GM18511 (cell line): ENCODE results near the gene TOR1A.
"Not testable (repeated sequence)": the region's sequence is repeated elsewhere in the genome, so short reads cannot be mapped to it uniquely, and the experiment has no call there.

Experiments
- ATAC-seq: cut with Tn5 transposase; IDR thresholded peaks from one replicate; pipeline ENCODE4 v1.9.1; 2021; ENCODE audit warnings: mild to moderate bottlenecking, moderate library complexity; ENCODE audit not compliant: unreplicated experiment

Gene TOR1A

GRCh38 chr9:129784970-129785369 is 39.0 kb downstream of the TOR1A start:
- ATAC-seq = not testable (repeated sequence)

GRCh38 chr9:129783516-129784361 is 40.2 kb downstream of the TOR1A start:
- no peak for ATAC-seq

- no peak for ATAC-seq
These were observed 42.0 kb downstream of the TOR1A start for GRCh38 chr9:129781981-129782380.

GRCh38 chr9:129781131-129781530 is 42.8 kb downstream of the TOR1A start:
- no peak for ATAC-seq

- ATAC-seq = no peak
These were observed 44.3 kb downstream of the TOR1A start for GRCh38 chr9:129779560-129780190.

GRCh38 chr9:129778469-129778868 is 45.5 kb downstream of the TOR1A start:
- ATAC-seq = no peak

- no peak for ATAC-seq
These were observed 46.2 kb downstream of the TOR1A start for GRCh38 chr9:129777769-129778130.

GRCh38 chr9:129776938-129777768 is 46.8 kb downstream of the TOR1A start:
- no peak for ATAC-seq

- no peak for ATAC-seq
These were observed 47.4 kb downstream of the TOR1A start for GRCh38 chr9:129776566-129776937.

- not testable (repeated sequence) for ATAC-seq
These were observed 47.8 kb downstream of the TOR1A start for GRCh38 chr9:129776096-129776495.

- ATAC-seq = no peak
These were observed 48.5 kb downstream of the TOR1A start for GRCh38 chr9:129775448-129775798.

GRCh38 chr9:129774791-129775447 is 49.0 kb downstream of the TOR1A start:
- no peak for ATAC-seq

GRCh38 chr9:129773262-129774048 is 50.5 kb downstream of the TOR1A start:
- ATAC-seq = no peak

- ATAC-seq = no peak
These were observed 53.2 kb downstream of the TOR1A start for GRCh38 chr9:129770741-129771140.

GRCh38 chr9:129769669-129770068 is 54.3 kb downstream of the TOR1A start:
- no peak for ATAC-seq

GRCh38 chr9:129768486-129768885 is 55.5 kb downstream of the TOR1A start:
- no peak for ATAC-seq

- ATAC-seq = no peak
These were observed 58.1 kb downstream of the TOR1A start for GRCh38 chr9:129765764-129766317.

GRCh38 chr9:129762985-129763926 is 60.7 kb downstream of the TOR1A start:
- ATAC-seq = no peak
